ENCODE measurements around the gene CTNNA2.
A peak's percentile ranks its signal among the peaks of the same experiment; 100 is the strongest.

The CTNNA2 gene

GRCh38 chr2:79604748-79605147, 91.9 kb downstream of the CTNNA2 start:
- no peak for DNase-seq (ENCODE audit: low read depth)
- no peak for TF ChIP-seq CTCF (IDR thresholded peaks at IDR 0.05; ENCODE audit: control insufficient read depth, extremely low read depth, insufficient read depth)
- no peak overlapping the region for H3K4me3 ChIP-seq (ENCODE audit: low read depth, low read length)

GRCh38 chr2:79611448-79612016, 98.7 kb downstream of the CTNNA2 start:
- no peak for TF ChIP-seq CTCF (IDR thresholded peaks at IDR 0.05; ENCODE audit: control insufficient read depth, extremely low read depth, insufficient read depth)
- peak; percentile 7 for DNase-seq (ENCODE audit: low read depth)
- no peak overlapping the region for H3K4me3 ChIP-seq (ENCODE audit: low read depth, low read length)

- no peak overlapping the region for H3K4me3 ChIP-seq (ENCODE audit: low read depth, low read length)
- no peak for TF ChIP-seq CTCF (IDR thresholded peaks at IDR 0.05; ENCODE audit: control insufficient read depth, extremely low read depth, insufficient read depth)
- peak; percentile 3 for DNase-seq (ENCODE audit: low read depth)
These were observed 100.1 kb downstream of the CTNNA2 start for GRCh38 chr2:79612999-79613398.

GRCh38 chr2:79619442-79619841, 106.6 kb downstream of the CTNNA2 start:
- no peak for TF ChIP-seq CTCF (IDR thresholded peaks at IDR 0.05; ENCODE audit: control insufficient read depth, extremely low read depth, insufficient read depth)
- no peak for DNase-seq (ENCODE audit: low read depth)

GRCh38 chr2:79619976-79620375, 107.1 kb downstream of the CTNNA2 start:
- TF ChIP-seq CTCF (IDR thresholded peaks at IDR 0.05; ENCODE audit: control insufficient read depth, extremely low read depth, insufficient read depth): no peak
- DNase-seq (ENCODE audit: low read depth): no peak
- H3K4me3 ChIP-seq (ENCODE audit: low read depth, low read length): no peak overlapping the region

More at GRCh38 chr2:79619442-79619841, 106.6 kb downstream of the CTNNA2 start:
- no peak overlapping the region for H3K4me3 ChIP-seq (ENCODE audit: low read depth, low read length)

GRCh38 chr2:79620679-79621078, 107.8 kb downstream of the CTNNA2 start:
- no peak for DNase-seq (ENCODE audit: low read depth)
- H3K4me3 ChIP-seq (ENCODE audit: low read depth, low read length): no peak overlapping the region

More at GRCh38 chr2:79620679-79621078, 107.8 kb downstream of the CTNNA2 start:
- no peak for TF ChIP-seq CTCF (IDR thresholded peaks at IDR 0.05; ENCODE audit: control insufficient read depth, extremely low read depth, insufficient read depth)

Data from LNCaP clone FGC (cell line).